HG02884 (cell line): ENCODE measurements around the gene PFKFB3.

ENCODE experiments used
- ATAC-seq: cut with Tn5 transposase; IDR thresholded peaks from one replicate; pipeline ENCODE4 v1.9.1; 2021; ENCODE audit warnings: mild to moderate bottlenecking, moderate library complexity; ENCODE audit not compliant: unreplicated experiment

PFKFB3 gene

GRCh38 chr10:6219494-6219836, 16.7 kb downstream of the PFKFB3 start:
- ATAC-seq = no peak

GRCh38 chr10:6220418-6221191, 17.9 kb downstream of the PFKFB3 start:
- no peak for ATAC-seq

GRCh38 chr10:6221192-6221940, 18.6 kb downstream of the PFKFB3 start:
- no peak for ATAC-seq

- no peak for ATAC-seq
Measured at GRCh38 chr10:6221971-6222751, 19.4 kb downstream of the PFKFB3 start.

- ATAC-seq = no peak
Measured at GRCh38 chr10:6222755-6223154, 20.0 kb downstream of the PFKFB3 start.

GRCh38 chr10:6223981-6224380, 21.2 kb downstream of the PFKFB3 start:
- ATAC-seq = no peak

- ATAC-seq = no peak
Measured at GRCh38 chr10:6224781-6225180, 22.0 kb downstream of the PFKFB3 start.

GRCh38 chr10:6225263-6225814, 22.6 kb downstream of the PFKFB3 start:
- ATAC-seq = no peak

- ATAC-seq = no peak
Measured at GRCh38 chr10:6226216-6226615, 23.5 kb downstream of the PFKFB3 start.

- ATAC-seq = no peak
Measured at GRCh38 chr10:6227346-6227745, 24.6 kb downstream of the PFKFB3 start.

GRCh38 chr10:6228010-6228511, 25.3 kb downstream of the PFKFB3 start:
- ATAC-seq = no peak

GRCh38 chr10:6228647-6229046, 25.9 kb downstream of the PFKFB3 start:
- no peak for ATAC-seq

- no peak for ATAC-seq
Measured at GRCh38 chr10:6229290-6229689, 26.6 kb downstream of the PFKFB3 start.

GRCh38 chr10:6229746-6230145, 27.0 kb downstream of the PFKFB3 start:
- no peak for ATAC-seq

- ATAC-seq = no peak
Measured at GRCh38 chr10:6230315-6230714, 27.6 kb downstream of the PFKFB3 start.

- no peak for ATAC-seq
Measured at GRCh38 chr10:6231146-6231545, 28.4 kb downstream of the PFKFB3 start.

GRCh38 chr10:6231730-6232129, 29.0 kb downstream of the PFKFB3 start:
- ATAC-seq = no peak

- ATAC-seq = no peak
Measured at GRCh38 chr10:6232225-6232807, 29.6 kb downstream of the PFKFB3 start.

- no peak for ATAC-seq
Measured at GRCh38 chr10:6232846-6233724, 30.4 kb downstream of the PFKFB3 start.
